Measurements from ENCODE around the gene AMN.

The AMN gene

GRCh38 chr14:102927878-102928411, 5.5 kb downstream of the AMN start:
- DNase-seq (ENCODE audit: low spot score) (no peak), FAIRE-seq (no peak)

GRCh38 chr14:102928412-102929240, 6.2 kb downstream of the AMN start:
- DNase-seq (ENCODE audit: low spot score) (no peak), FAIRE-seq (no peak)

DNA sequence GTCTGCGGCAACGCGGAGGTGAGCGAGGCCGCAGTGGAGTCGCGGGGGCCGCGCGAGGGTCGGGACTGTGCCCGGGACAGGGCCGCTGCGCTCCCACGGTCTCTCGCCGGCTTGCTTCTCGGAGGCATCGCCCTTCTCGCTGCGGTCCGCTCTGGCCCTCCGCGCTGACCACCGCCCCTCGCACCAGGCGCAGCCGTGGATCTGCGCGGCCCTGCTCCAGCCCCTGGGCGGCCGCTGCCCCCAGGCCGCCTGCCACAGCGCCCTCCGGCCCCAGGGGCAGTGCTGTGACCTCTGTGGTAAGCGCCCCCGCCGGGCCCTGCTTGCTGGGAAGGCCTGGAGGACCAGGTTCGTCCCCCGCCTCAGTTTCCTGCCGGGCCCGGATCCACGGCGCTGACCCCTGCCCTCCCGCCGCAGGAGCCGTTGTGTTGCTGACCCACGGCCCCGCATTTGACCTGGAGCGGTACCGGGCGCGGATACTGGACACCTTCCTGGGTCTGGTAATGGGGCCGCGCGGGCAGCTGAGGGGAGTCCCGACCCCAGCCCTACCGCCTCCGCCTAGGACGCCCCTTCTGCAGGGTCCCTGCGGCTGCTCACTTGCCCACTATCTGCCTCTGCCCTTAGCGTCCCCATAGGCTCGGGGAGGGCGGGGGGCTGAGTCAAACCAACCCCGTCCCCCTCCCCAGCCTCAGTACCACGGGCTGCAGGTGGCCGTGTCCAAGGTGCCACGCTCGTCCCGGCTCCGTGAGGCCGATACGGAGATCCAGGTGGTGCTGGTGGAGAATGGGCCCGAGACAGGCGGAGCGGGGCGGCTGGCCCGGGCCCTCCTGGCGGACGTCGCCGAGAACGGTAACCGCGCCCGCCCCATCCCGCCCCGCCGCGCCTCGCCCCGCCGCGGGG, 7.0 kb downstream of the AMN start:
- no peak for FAIRE-seq

DNA sequence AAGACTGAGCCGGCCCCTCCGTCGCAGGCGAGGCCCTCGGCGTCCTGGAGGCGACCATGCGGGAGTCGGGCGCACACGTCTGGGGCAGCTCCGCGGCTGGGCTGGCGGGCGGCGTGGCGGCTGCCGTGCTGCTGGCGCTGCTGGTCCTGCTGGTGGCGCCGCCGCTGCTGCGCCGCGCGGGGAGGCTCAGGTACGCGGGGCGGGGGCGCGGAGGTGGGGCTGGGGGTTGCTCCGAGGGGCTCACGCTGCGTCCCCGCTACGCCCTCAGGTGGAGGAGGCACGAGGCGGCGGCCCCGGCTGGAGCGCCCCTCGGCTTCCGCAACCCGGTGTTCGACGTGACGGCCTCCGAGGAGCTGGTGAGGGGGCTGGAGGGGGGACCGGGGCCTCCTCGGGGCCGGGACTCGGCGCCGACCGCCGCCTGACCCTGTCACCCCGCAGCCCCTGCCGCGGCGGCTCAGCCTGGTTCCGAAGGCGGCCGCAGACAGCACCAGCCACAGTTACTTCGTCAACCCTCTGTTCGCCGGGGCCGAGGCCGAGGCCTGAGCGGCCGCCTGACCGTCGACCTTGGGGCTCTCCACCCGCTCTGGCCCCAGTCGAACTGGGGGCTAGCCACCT, 7.8 kb downstream of the AMN start:
- FAIRE-seq (no peak), DNase-seq (ENCODE audit: low spot score) (no peak)

More for the DNA sequence above, 7.0 kb downstream of the AMN start:
- DNase-seq (ENCODE audit: low spot score): no peak

DNA sequence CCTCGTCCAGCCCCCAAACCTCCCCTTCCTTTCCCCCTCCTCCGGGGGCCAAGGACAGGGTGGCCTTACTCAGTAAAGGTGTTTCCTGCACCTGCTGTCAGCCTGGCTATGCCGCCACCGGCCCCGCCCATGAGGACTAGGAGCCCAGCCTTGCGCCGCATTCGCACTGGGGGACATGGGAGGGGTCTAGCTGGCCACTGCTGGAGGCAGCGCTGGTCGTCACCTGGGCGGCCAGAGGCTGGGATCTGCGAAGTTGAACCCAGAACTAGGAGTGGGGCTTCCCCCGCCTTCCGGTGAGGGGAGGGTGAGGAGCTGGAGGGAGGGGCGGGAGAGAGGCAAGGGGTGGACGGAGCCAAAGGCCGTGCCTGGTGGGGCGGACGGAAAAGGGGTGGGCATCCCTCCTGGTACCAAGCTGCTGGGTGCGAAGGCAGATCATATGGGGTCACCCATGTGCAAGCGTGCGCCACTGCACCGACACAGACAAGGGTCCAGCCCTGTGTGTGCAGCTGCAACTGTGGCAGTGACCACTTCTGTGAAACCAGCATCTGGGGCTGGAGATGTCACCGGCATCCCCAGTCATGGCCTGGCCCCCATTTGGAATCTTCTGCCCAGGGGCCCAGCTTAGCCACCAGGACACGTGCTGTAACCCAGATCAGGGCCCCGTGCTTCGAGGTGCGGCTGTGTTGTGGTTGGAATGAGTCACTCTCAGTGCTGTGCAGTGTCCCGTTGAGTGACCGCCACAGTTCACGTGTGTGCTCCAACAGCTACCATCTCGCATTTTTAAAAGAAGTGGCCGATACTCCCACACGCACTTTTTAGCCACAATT, 8.5 kb downstream of the AMN start:
- DNase-seq (ENCODE audit: low spot score) (peak; percentile 75), FAIRE-seq (peak; percentile 72)

- DNase-seq (ENCODE audit: low spot score) (no peak), FAIRE-seq (no peak)
Measured at GRCh38 chr14:102931580-102932285, 9.3 kb downstream of the AMN start.

DNA sequence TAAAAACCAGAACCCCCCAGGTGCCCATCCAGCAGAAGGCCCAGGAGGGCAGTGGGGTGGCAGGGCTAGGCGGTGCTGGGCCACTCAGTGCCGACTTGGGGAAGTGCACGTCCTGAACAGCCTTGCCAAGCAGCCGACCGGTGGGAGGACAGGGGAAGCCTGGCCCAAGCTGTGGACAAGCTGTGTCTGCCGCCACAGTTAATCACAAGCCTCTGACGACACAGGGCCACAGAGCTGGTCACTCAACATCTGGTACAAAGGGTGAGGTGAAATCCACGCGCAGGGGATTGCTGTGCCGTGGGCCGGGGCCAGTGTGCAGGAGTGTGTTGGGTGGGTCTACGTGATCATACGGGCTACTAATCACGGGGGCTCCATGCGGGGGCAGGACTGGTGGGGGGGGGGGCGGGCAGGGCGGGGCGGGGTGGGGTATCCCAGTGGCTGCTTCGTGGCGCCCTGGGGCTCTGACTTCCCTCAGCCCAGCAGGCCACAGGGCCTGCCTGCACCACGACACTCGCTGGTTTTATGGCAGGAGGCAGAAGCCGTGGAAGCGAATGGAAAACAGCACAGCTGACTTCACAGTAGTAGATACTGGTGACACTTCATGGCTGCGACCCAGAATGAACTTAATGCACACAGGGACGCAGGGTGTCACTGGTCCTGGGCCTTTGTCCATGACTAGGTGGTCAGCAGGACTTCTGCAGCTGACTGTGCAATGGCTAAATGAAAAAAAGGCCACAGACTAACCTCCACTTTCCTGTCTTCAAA, 10.2 kb downstream of the AMN start:
- FAIRE-seq (no peak), DNase-seq (ENCODE audit: low spot score) (no peak)

GRCh38 chr14:102933618-102934231, 11.3 kb downstream of the AMN start:
- no peak for FAIRE-seq
- DNase-seq (ENCODE audit: low spot score): no peak

GRCh38 chr14:102935756-102936155, 13.3 kb downstream of the AMN start:
- no peak for FAIRE-seq
- no peak for DNase-seq (ENCODE audit: low spot score)

- FAIRE-seq: no peak
Measured at GRCh38 chr14:102937331-102938175, 15.1 kb downstream of the AMN start.

GRCh38 chr14:102938191-102938590, 15.7 kb downstream of the AMN start:
- no peak for DNase-seq (ENCODE audit: low spot score)

More at GRCh38 chr14:102937331-102938175, 15.1 kb downstream of the AMN start:
- DNase-seq (ENCODE audit: low spot score): no peak

DNA sequence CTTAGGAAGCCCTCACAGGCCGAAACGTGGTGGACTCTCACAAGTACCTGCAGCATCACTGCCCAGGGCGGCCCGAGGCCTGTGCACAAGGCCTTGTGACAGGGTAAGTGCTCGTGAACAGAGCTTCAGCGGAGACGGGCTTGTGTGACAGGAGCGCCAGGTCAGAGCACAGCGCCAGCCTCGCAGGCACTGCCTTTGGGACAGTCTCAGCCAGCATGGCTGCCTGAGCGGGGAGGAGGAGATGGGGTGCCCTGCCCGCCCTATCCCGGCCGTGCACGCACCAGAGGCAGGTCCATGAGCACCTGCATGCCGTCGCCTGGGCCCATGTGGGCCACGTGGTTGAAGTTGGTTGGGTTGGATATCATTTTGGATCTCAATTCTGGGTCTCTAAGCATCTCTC, 16.9 kb downstream of the AMN start:
- DNase-seq (ENCODE audit: low spot score) (no peak), FAIRE-seq (no peak)

More at GRCh38 chr14:102938191-102938590, 15.7 kb downstream of the AMN start:
- no peak for FAIRE-seq

DNA sequence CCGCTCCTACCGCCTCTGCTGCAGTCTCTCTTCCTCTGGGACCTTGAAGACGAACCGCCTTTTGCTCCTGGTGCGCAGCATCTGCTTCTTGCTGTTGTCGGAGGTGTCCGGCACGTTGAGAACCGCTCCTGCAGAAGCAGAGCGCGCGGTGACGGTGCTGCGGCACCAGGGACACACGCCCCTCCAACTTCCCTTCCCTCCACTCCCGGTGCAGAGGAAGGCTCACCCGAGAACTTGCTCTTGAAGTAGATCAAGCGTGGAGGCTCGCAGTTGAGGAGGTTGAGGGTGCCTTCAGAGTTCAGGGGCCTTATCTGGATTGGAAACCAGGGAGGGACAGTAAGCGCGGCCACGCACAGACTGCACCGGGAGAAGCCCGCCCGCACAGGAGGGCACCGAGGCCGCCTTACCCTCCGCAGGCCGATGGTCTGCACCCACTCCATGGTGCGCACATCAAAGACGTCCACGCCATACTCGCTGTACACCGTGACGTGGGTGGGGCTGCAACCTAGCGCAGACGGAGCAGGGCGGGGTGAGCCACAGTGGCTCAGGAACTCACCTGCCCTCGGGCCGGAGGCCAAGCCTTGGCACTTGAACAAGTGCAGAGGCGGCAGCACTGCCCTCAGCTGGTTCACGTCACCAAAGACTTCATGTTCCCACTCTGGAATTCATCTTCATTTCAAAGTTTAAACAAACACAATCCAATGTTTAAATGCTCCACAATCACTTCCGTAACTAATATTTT, 17.5 kb downstream of the AMN start:
- FAIRE-seq (no peak), DNase-seq (ENCODE audit: low spot score) (no peak)

DNA sequence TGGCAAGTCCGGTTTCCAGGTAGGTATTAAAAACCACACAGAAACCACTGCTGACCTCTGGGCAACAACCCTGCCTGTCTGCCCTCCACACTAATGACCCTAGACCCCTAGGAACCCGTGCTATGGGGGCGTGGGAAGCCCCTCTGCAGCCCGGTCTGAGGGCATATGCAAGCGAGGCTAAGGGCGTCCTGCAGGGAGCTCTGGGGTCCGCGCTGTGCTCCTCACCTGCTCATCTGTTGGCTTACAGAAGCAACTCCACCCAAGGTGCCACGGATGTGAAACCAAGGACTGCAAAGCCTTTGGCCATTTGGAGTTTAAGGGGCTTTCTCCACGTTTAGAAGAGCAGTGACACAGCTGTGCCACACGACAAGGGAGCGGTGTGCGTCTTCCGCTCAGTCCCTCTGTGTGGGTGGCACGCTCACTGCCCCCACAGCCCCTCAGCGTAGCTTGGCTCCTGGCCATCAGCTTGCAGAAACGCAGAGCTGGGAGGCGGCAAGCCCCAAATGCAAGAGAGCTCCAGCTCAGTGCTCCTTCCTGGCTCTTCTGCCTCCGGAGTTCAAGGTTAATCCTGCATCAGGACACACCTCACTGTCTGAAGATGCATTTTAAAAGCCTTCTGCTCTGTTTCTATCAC, 18.4 kb downstream of the AMN start:
- DNase-seq (ENCODE audit: low spot score) (no peak), FAIRE-seq (no peak)

DNA sequence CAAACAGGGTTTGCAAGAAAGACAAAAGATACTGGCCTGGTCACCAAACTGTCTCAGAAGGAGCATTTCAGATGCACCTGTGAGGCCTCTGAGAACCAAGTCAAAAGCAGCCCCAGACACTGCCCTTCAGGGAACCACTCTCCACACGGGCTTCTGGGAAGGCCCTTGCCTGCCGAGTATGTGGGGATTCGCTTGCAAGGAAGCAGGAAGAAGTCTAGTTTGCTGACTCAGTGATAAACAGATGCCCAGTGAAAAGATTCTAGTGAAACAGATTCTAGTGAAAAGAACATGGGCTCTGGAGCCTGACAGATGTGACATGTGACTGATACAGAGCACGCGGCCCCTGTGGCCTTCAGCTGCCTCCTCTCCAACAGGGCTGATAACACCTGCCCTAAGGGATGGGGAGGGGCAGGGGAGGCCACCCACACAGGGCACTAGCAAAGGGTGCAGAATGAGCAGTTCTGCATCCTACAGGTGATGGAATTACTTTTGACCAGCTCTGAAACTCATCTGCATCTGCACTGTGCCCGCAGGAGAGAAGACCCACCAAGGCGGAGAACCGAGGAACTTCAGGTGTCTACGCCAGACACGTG, 19.1 kb downstream of the AMN start:
- no peak for FAIRE-seq
- DNase-seq (ENCODE audit: low spot score): no peak

DNA sequence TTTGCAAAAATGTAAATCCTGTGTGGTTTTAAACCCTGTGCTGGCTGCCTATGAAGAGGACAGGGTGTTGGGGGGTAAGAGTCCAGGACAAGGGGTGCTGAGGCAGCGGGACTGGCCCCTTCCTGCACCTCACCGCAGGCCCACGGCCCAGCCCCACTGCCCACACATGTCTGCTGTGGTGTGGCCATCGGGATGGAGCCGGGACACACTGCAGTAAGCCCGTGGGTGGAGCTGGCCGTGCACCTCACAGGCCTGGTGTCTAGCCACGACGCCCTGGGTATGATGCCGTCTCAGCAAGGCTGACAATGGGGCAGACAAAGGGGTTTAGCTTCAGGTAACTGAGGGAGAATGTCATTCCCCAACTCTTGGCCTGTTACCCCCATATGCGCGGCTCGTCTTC, 19.6 kb downstream of the AMN start:
- DNase-seq (ENCODE audit: low spot score): no peak
- no peak for FAIRE-seq

Data from RCC 7860 (cell line).